B cell (primary cell): ENCODE data around the gene NWD2. TPM values are rescaled to one million over a fixed set of nuclear protein-coding genes. Genes with fewer than 3 reads are reported as not detected.

ENCODE experiments used
- ATAC-seq: fragments of 200-7000 bp; cut with Tn5 transposase; one replicate; pipeline ENCODE4 v1.10.0; 2021; ENCODE audit warnings: low read depth, mild to moderate bottlenecking, moderate number of reproducible peaks, moderate library complexity
- CTCF ChIA-PET: fragments of 350-600 bp; sonication (Branson Sonifier 250); formaldehyde crosslinking; loops from one replicate; lab custom pipeline; 2021; ENCODE audit warnings: antibody characterized with exemption, inconsistent platforms; lab: Charles Lee
- POLR2A ChIA-PET: fragments of 350-600 bp; sonication (Branson Sonifier 250); formaldehyde crosslinking; loops from one replicate; lab custom pipeline; 2021; ENCODE audit warnings: antibody characterized with exemption; lab: Charles Lee
- DNase-seq: peaks from one replicate; pipeline ENCODE4 v3.0.0; 2013
- H2AFZ ChIP-seq: 2 replicates; pipeline ENCODE4 v1.6.1; 2012; ENCODE audit warnings: mild to moderate bottlenecking, low read depth, low read length; ENCODE audit not compliant: insufficient read depth, poor library complexity, severe bottlenecking
- H3K27ac ChIP-seq, 2 donors: 1 replicate in 1 of 2; 2 replicates in 1 of 2; pipeline ENCODE4 v1.5.1; 2012 to 2013; ENCODE audit warnings: low read length in 2 of 2, mild to moderate bottlenecking in 2 of 2, moderate library complexity in 1 of 2
- H3K27me3 ChIP-seq, 4 experiments: fragments of 200-600 bp in 1 of 4; sonication (generic) in 1 of 4; replicated peaks in 1 of 4; 1 replicate in 2 of 4; 2 replicates in 2 of 4; pipeline versions ENCODE4 v1.6.1 to v1.7.0; 2013 to 2016; ENCODE audit warnings: low read length in 3 of 4, mild to moderate bottlenecking in 2 of 4, mixed read lengths in 1 of 4, moderate library complexity in 1 of 4; ENCODE audit not compliant: insufficient read depth in 4 of 4, control insufficient read depth in 3 of 4; ENCODE audit errors: control extremely low read depth in 1 of 4
- H3K36me3 ChIP-seq, 2 experiments: replicated peaks in 1 of 2; 1 replicate in 1 of 2; 2 replicates in 1 of 2; pipeline versions ENCODE4 v1.6.1 to v1.7.1; 2013; ENCODE audit warnings: low read length in 1 of 2; ENCODE audit not compliant: insufficient read depth in 2 of 2, control insufficient read depth in 1 of 2; ENCODE audit errors: control extremely low read depth in 1 of 2, extremely low read depth in 1 of 2
- H3K4me1 ChIP-seq, 2 donors: fragments of 200-600 bp in 1 of 2; sonication (generic) in 1 of 2; 1 replicate in 1 of 2; 2 replicates in 1 of 2; pipeline versions ENCODE4 v1.5.1 to v1.6.1; 2013 to 2017; ENCODE audit warnings: low read length in 2 of 2; ENCODE audit not compliant: control insufficient read depth in 2 of 2, insufficient read depth in 2 of 2
- H3K4me2 ChIP-seq: replicated peaks from 2 replicates; pipeline ENCODE3; 2012; ENCODE audit warnings: mild to moderate bottlenecking, low read depth, low read length; ENCODE audit not compliant: poor library complexity, severe bottlenecking
- H3K4me3 ChIP-seq, 5 experiments: fragments of 200-600 bp in 1 of 5; sonication (generic) in 1 of 5; 1 replicate in 3 of 5; 2 replicates in 2 of 5; pipeline versions ENCODE4 v1.5.1 to v1.7.0; 2011 to 2016; ENCODE audit warnings: low read length in 4 of 5, mild to moderate bottlenecking in 4 of 5, low read depth in 2 of 5, control low read depth in 1 of 5, moderate library complexity in 1 of 5; ENCODE audit not compliant: insufficient read depth in 1 of 5; ENCODE audit errors: control extremely low read depth in 1 of 5, extremely low read depth in 1 of 5
- H3K79me2 ChIP-seq: fragments of 200-600 bp; sonication (generic); one replicate; pipeline ENCODE4 v1.6.0; 2016; ENCODE audit warnings: low read length; ENCODE audit not compliant: control insufficient read depth, insufficient read depth
- H3K9ac ChIP-seq: fragments of 200-600 bp; sonication (generic); 2 replicates; pipeline ENCODE4 v1.6.1; 2017; ENCODE audit warnings: mild to moderate bottlenecking, low read length, moderate library complexity
- H3K9me3 ChIP-seq, 3 donors: one replicate each; pipeline versions ENCODE4 v1.6.1 to v1.7.1; 2013; ENCODE audit warnings: low read length in 2 of 3; ENCODE audit not compliant: control insufficient read depth in 2 of 3, insufficient read depth in 1 of 3; ENCODE audit errors: control extremely low read depth in 1 of 3
- H4K20me1 ChIP-seq: 2 replicates; pipeline ENCODE4 v1.6.0; 2012; ENCODE audit warnings: mild to moderate bottlenecking, low read length; ENCODE audit not compliant: insufficient read depth, control insufficient read depth, poor library complexity, severe bottlenecking
- H3K27ac Mint-ChIP-seq: one replicate; pipeline ENCODE4 v1.8.0; 2021; ENCODE audit warnings: mixed read lengths
- H3K27me3 Mint-ChIP-seq: one replicate; pipeline ENCODE4 v1.8.0; 2021; ENCODE audit warnings: mixed read lengths
- H3K4me1 Mint-ChIP-seq: one replicate; pipeline ENCODE4 v1.8.0; 2021; ENCODE audit warnings: mixed read lengths
- H3K4me3 Mint-ChIP-seq: one replicate; pipeline ENCODE4 v1.8.0; 2021; ENCODE audit warnings: mixed read lengths
- H3K9me3 Mint-ChIP-seq: one replicate; pipeline ENCODE4 v1.8.0; 2022; ENCODE audit warnings: mixed read lengths; ENCODE audit not compliant: insufficient read depth
- EZH2 ChIP-seq: IDR thresholded peaks from 2 replicates; pipeline ENCODE4 v1.6.1; 2012; ENCODE audit warnings: borderline replicate concordance, low read depth, mild to moderate bottlenecking, moderate library complexity, low read length; ENCODE audit not compliant: insufficient read depth, poor library complexity, severe bottlenecking
- WGBS: methylation state at CpG from one replicate; pipeline ENCODE4 v1.1.5; 2013; ENCODE audit warnings: missing lambda C conversion rate; ENCODE audit not compliant: insufficient coverage; 5-methylcytosine and 5-hydroxymethylcytosine counted together
- intact Hi-C: fragments of 100-400 bp; cut with micrococcal nuclease; formaldehyde crosslinking; loops from one replicate; pipeline ENCODE4 v1.10.0; 2022
- polyA plus RNA-seq: library from polyadenylated mRNA; depleted of rRNA; stranded (reverse); fragments of >200 nt; gene quantifications from 2 replicates; pipeline ENCODE4 v1.2.3, GENCODE V29; 2012
- total RNA-seq, 2 donors: library from RNA; stranded (reverse); fragments of 120-200 nt in 1 of 2; gene quantifications; 1 replicate in 1 of 2; 2 replicates in 1 of 2; pipeline versions ENCODE4 v1.2.3 to v1.2.4, GENCODE V29; 2013 to 2022
- TF ChIP-seq, protein P1 (sequence below): fragments of 200-600 bp; IDR thresholded peaks from one replicate; pipeline ENCODE4 v1.8.0; 2022; ENCODE audit warnings: antibody characterized with exemption, mild to moderate bottlenecking

NWD2 gene
- total and polyA plus RNA-seq, 2 donors (not counting 1 experiment from before 2014, with no cell fraction given): not detected

DNA sequence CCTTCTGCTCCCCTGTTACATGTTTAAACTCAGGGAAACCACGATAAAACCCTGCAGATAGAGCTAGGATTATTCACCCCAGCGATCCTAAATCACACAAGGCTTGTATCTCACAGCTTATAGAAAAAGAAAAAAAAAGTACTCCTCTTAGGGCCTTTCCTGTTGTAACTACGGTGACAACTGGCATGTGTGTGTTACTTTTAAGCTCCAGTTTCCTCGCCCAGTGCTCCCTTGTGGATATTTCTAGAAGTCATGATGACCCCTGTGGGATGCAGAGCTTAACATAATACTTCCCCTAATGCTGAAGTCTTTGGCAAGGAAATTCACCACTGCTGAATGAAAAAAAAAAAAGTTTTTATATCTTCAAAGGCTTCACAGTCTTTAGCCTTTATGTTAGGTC, 114.7 kb downstream of the NWD2 start:
- intact Hi-C loops: no loop called here
- H3K4me2 ChIP-seq: no peak overlapping the region
- TF ChIP-seq EZH2: no peak
- TF ChIP-seq, protein P1, sequence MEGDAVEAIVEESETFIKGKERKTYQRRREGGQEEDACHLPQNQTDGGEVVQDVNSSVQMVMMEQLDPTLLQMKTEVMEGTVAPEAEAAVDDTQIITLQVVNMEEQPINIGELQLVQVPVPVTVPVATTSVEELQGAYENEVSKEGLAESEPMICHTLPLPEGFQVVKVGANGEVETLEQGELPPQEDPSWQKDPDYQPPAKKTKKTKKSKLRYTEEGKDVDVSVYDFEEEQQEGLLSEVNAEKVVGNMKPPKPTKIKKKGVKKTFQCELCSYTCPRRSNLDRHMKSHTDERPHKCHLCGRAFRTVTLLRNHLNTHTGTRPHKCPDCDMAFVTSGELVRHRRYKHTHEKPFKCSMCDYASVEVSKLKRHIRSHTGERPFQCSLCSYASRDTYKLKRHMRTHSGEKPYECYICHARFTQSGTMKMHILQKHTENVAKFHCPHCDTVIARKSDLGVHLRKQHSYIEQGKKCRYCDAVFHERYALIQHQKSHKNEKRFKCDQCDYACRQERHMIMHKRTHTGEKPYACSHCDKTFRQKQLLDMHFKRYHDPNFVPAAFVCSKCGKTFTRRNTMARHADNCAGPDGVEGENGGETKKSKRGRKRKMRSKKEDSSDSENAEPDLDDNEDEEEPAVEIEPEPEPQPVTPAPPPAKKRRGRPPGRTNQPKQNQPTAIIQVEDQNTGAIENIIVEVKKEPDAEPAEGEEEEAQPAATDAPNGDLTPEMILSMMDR: no peak
- ATAC-seq: no peak
- H2AFZ ChIP-seq: no peak overlapping the region
- no peaks in the 10 kb centered on the region for H4K20me1 ChIP-seq
- ChIA-PET POLR2A (no interaction called here), CTCF (interaction anchor here (0.9 to 1.4 kb wide), 2 partner anchors 21 to 25 kb away, joined by 3 read pairs; no protein-coding TSS in a partner anchor)
- peaks cover 12% of the 10 kb centered on the region for H3K27me3 Mint-ChIP-seq
- no peak overlapping the region for H3K9ac ChIP-seq
- H3K27ac ChIP-seq: no peak overlapping the region
- no peaks in the 10 kb centered on the region for H3K9me3 Mint-ChIP-seq
- DNase-seq: no peak
- no peaks in the 10 kb centered on the region for H3K4me1 ChIP-seq
- no peaks in the 10 kb centered on the region for H3K36me3 ChIP-seq
- no peaks in the 10 kb centered on the region for H3K4me1 Mint-ChIP-seq
- H3K4me3 Mint-ChIP-seq: no peak overlapping the region
- no peak overlapping the region for H3K4me3 ChIP-seq
- no peaks in the 10 kb centered on the region for H3K27me3 ChIP-seq
- WGBS: no CpG with 5 or more reads among the region's 4 CpGs
- peaks cover 0 to 2% (median 0%) of the 10 kb centered on the region in 3 donors for H3K9me3 ChIP-seq
- no peak overlapping the region for H3K27ac Mint-ChIP-seq
- no peaks in the 10 kb centered on the region for H3K79me2 ChIP-seq

DNA sequence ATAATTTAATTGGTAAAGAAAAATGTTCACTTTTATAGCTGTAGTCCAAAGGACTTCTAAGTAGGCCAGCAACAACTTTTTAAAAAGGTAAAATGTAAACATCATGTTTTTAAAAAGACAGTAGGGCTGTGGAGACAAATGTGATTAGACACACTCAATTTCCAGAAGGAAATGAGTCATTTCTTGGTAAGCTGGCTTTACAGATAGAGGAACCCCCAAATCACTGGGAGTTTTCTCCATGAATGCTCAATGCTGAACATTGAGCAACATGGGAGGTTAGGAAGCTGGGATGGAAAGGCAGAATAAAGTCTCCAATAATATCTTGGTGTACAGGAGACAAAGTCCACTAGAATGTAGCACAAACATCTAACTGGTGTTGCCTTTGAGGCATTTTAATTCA, 121.3 kb downstream of the NWD2 start:
- no peak overlapping the region for H3K4me3 Mint-ChIP-seq
- DNase-seq: no peak
- Histone ChIP-seq H3K79me2 (no peaks in the 10 kb centered on the region), H3K27me3 (no peaks in the 10 kb centered on the region), H3K36me3 (no peaks in the 10 kb centered on the region), H3K4me1 (no peaks in the 10 kb centered on the region), H3K9ac (no peak overlapping the region), H3K27ac (no peak overlapping the region), H3K4me2 (no peak overlapping the region), H3K4me3 (no peak overlapping the region), H2AFZ (no peak overlapping the region), H4K20me1 (no peaks in the 10 kb centered on the region), H3K9me3 (no peaks in the 10 kb centered on the region)
- ChIA-PET POLR2A (no interaction called here), CTCF (interaction anchor here (0.7 kb wide), 1 partner anchor 24 kb away, joined by 3 read pairs; no protein-coding TSS in a partner anchor)
- intact Hi-C loops: no loop called here
- ATAC-seq: no peak
- no peak overlapping the region for H3K27ac Mint-ChIP-seq
- H3K9me3 Mint-ChIP-seq: no peaks in the 10 kb centered on the region
- no peak for TF ChIP-seq EZH2
- TF ChIP-seq, protein P1: no peak
- no peaks in the 10 kb centered on the region for H3K4me1 Mint-ChIP-seq
- no peaks in the 10 kb centered on the region for H3K27me3 Mint-ChIP-seq
